HEK293 (cell line): ENCODE measurements around the gene EMP3.
A peak's percentile ranks its signal among the peaks of the same experiment; 100 is the strongest.

Experiments
- CTCF ChIA-PET: fragments of 350-600 bp; formaldehyde crosslinking; extraction: SDS; loops from one replicate; lab custom pipeline; 2021; ENCODE audit warnings: antibody characterized with exemption; lab: Yijun Ruan, JAX
- POLR2A ChIA-PET: fragments of 300-600 bp; formaldehyde crosslinking; extraction: SDS; loops from one replicate; lab custom pipeline; 2020; ENCODE audit warnings: antibody characterized with exemption, inconsistent platforms; lab: Yijun Ruan, JAX
- H3K27ac ChIP-seq: fragments of 200-500 bp; sonication (Bioruptor generic); 2 replicates; pipeline ENCODE4 v1.5.1; 2014; ENCODE audit warnings: low read depth, low read length, control low read depth, inconsistent platforms; ENCODE audit errors: extremely low read depth
- H3K36me3 ChIP-seq, 2 experiments: fragments of 200-500 bp in 1 of 2; sonication (Bioruptor generic) in 1 of 2; 1 replicate in 1 of 2; 2 replicates in 1 of 2; pipeline ENCODE4 v1.5.1; 2014 to 2017; ENCODE audit warnings: inconsistent platforms in 2 of 2, low read length in 2 of 2; ENCODE audit not compliant: control insufficient read depth in 2 of 2, insufficient read depth in 1 of 2
- H3K4me1 ChIP-seq: fragments of 200-500 bp; sonication (Bioruptor generic); 2 replicates; pipeline ENCODE4 v1.5.1; 2014; ENCODE audit warnings: mild to moderate bottlenecking, low read length, inconsistent platforms; ENCODE audit not compliant: control insufficient read depth, insufficient read depth
- H3K4me3 ChIP-seq: 2 replicates; pipeline ENCODE4 v1.5.1; 2011; ENCODE audit warnings: low read depth, mild to moderate bottlenecking, control low read depth, low read length, moderate library complexity
- H3K9me3 ChIP-seq: fragments of 200-500 bp; sonication (Bioruptor generic); 2 replicates; pipeline ENCODE4 v1.5.1; 2014; ENCODE audit warnings: low read depth, low read length, inconsistent platforms; ENCODE audit not compliant: control insufficient read depth, insufficient read depth
- GLI4 ChIP-seq: fragments of 450-650 bp; formaldehyde crosslinking; IDR thresholded peaks from 2 replicates; pipeline ENCODE4 v1.5.1; 2016; ENCODE audit warnings: missing biosample characterization, missing genetic modification characterization
- ZBTB17 ChIP-seq: fragments of 450-650 bp; formaldehyde crosslinking; IDR thresholded peaks from 2 replicates; pipeline ENCODE4 v1.5.1; 2016; ENCODE audit warnings: missing biosample characterization, missing genetic modification characterization
- ZBTB6 ChIP-seq: fragments of 450-650 bp; formaldehyde crosslinking; IDR thresholded peaks from 2 replicates; pipeline ENCODE4 v1.5.1; 2017; ENCODE audit warnings: missing biosample characterization, missing genetic modification characterization
- ZEB2 ChIP-seq: fragments of 450-650 bp; formaldehyde crosslinking; IDR thresholded peaks from 2 replicates; pipeline ENCODE4 v1.5.1; 2016; ENCODE audit warnings: missing biosample characterization, missing genetic modification characterization
- ZFP69B ChIP-seq: fragments of 450-650 bp; formaldehyde crosslinking; IDR thresholded peaks from 2 replicates; pipeline ENCODE4 v1.5.1; 2016; ENCODE audit warnings: missing biosample characterization, missing genetic modification characterization
- ZNF132 ChIP-seq: fragments of 450-650 bp; formaldehyde crosslinking; IDR thresholded peaks from 2 replicates; pipeline ENCODE4 v1.5.1; 2017; ENCODE audit warnings: missing biosample characterization, missing genetic modification characterization, borderline replicate concordance
- ZNF211 ChIP-seq: fragments of 450-650 bp; formaldehyde crosslinking; IDR thresholded peaks from 2 replicates; pipeline ENCODE4 v1.5.1; 2016; ENCODE audit warnings: low read depth, missing biosample characterization, missing genetic modification characterization
- ZNF223 ChIP-seq: fragments of 450-650 bp; formaldehyde crosslinking; IDR thresholded peaks from 2 replicates; pipeline ENCODE4 v1.5.1; 2016; ENCODE audit warnings: missing biosample characterization, missing genetic modification characterization
- ZNF24 ChIP-seq: fragments of 450-650 bp; formaldehyde crosslinking; IDR thresholded peaks from 2 replicates; pipeline ENCODE4 v1.5.1; 2016; ENCODE audit warnings: missing biosample characterization, missing genetic modification characterization
- ZNF248 ChIP-seq: fragments of 450-650 bp; formaldehyde crosslinking; IDR thresholded peaks from 2 replicates; pipeline ENCODE4 v1.5.1; 2017; ENCODE audit warnings: missing biosample characterization, missing genetic modification characterization
- ZNF266 ChIP-seq: fragments of 450-650 bp; formaldehyde crosslinking; IDR thresholded peaks from 2 replicates; pipeline ENCODE4 v1.5.1; 2016; ENCODE audit warnings: missing biosample characterization, missing genetic modification characterization, low read depth
- ZNF354C ChIP-seq: fragments of 450-650 bp; formaldehyde crosslinking; IDR thresholded peaks from 2 replicates; pipeline ENCODE4 v1.5.1; 2016; ENCODE audit warnings: missing biosample characterization, missing genetic modification characterization, low read depth, borderline replicate concordance
- ZNF366 ChIP-seq: fragments of 450-650 bp; formaldehyde crosslinking; conservative IDR thresholded peaks from 2 replicates; pipeline ENCODE4 v1.5.1; 2016; ENCODE audit warnings: missing biosample characterization, missing genetic modification characterization
- ZNF391 ChIP-seq: fragments of 450-650 bp; formaldehyde crosslinking; IDR thresholded peaks from 2 replicates; pipeline ENCODE4 v1.5.1; 2016; ENCODE audit warnings: low read depth, missing biosample characterization, missing genetic modification characterization, borderline replicate concordance
- ZNF433 ChIP-seq: fragments of 450-650 bp; formaldehyde crosslinking; IDR thresholded peaks from 2 replicates; pipeline ENCODE4 v1.5.1; 2016; ENCODE audit warnings: missing biosample characterization, missing genetic modification characterization, low read depth
- ZNF555 ChIP-seq: fragments of 450-650 bp; formaldehyde crosslinking; conservative IDR thresholded peaks from 2 replicates; pipeline ENCODE4 v1.5.1; 2017; ENCODE audit warnings: missing biosample characterization, mild to moderate bottlenecking, missing genetic modification characterization, inconsistent platforms
- ZNF621 ChIP-seq: fragments of 450-650 bp; formaldehyde crosslinking; IDR thresholded peaks from 2 replicates; pipeline ENCODE4 v1.5.1; 2017; ENCODE audit warnings: missing biosample characterization, missing genetic modification characterization
- ZNF658 ChIP-seq: fragments of 450-650 bp; formaldehyde crosslinking; IDR thresholded peaks from 2 replicates; pipeline ENCODE4; 2016; ENCODE audit warnings: missing biosample characterization, missing genetic modification characterization
- ZNF677 ChIP-seq: fragments of 450-650 bp; IDR thresholded peaks from 2 replicates; pipeline ENCODE4 v1.5.0; 2018; ENCODE audit warnings: missing biosample characterization, mild to moderate bottlenecking, missing genetic modification characterization, moderate library complexity
- ZNF707 ChIP-seq: fragments of 450-650 bp; formaldehyde crosslinking; IDR thresholded peaks from 2 replicates; pipeline ENCODE4 v1.5.1; 2016; ENCODE audit warnings: missing biosample characterization, missing genetic modification characterization
- TF ChIP-seq, protein P1 (sequence below): fragments of 450-650 bp; formaldehyde crosslinking; IDR thresholded peaks from 2 replicates; pipeline ENCODE4 v1.5.1; 2016; ENCODE audit warnings: missing biosample characterization, missing genetic modification characterization
- TF ChIP-seq, protein P2 (sequence below): fragments of 450-650 bp; formaldehyde crosslinking; optimal IDR thresholded peaks from 2 replicates; pipeline ENCODE3; 2016; ENCODE audit warnings: missing biosample characterization, mild to moderate bottlenecking, missing genetic modification characterization

The EMP3 gene

DNA sequence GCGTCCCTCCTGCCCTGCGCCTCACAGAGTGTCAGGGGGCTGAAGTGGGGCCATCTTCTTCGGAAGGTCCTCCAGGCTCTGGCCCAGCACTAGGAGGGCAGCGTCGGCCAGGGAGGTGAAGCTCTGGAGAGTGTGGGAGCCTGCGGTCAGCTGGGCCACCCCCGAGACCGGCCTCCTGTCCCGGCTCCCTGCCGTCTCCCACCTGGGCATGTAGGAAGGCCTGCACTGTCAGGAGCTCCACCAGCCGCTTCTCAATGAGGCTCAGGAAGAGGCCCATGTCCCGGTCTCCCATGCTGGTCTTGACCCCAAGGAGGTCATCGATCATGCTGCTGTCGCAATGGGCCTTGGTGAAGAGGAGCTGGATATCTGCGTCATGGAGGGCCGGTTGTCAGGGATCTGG is 27.4 kb upstream of the EMP3 start:
- Histone ChIP-seq H3K27ac (no peak overlapping the region), H3K4me1 (no peaks in the 10 kb centered on the region), H3K9me3 (no peaks in the 10 kb centered on the region), H3K4me3 (no peak overlapping the region), H3K36me3 (no peaks in the 10 kb centered on the region)
- CTCF ChIA-PET, result interaction anchor here (0.9 kb wide), 1 partner anchor 23 kb away, joined by 6 read pairs; no protein-coding TSS in a partner anchor
- TF ChIP-seq ZNF433 (tag by site-specific recombination), result no peak
- TF ChIP-seq ZNF707, result no peak
- TF ChIP-seq ZNF391 (tag by site-specific recombination), result no peak
- no peak for TF ChIP-seq ZNF677
- TF ChIP-seq ZNF555, result no peak
- TF ChIP-seq ZNF211 (tag by site-specific recombination), result no peak
- TF ChIP-seq, protein P1, sequence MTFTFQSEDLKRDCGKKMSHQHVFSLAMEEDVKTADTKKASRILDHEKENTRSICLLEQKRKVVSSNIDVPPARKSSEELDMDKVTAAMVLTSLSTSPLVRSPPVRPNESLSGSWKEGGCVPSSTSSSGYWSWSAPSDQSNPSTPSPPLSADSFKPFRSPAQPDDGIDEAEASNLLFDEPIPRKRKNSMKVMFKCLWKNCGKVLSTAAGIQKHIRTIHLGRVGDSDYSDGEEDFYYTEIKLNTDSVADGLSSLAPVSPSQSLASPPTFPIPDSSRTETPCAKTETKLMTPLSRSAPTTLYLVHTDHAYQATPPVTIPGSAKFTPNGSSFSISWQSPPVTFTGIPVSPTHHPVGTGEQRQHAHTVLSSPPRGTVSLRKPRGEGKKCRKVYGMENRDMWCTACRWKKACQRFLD (tag by site-specific recombination), result no peak
- no peak for TF ChIP-seq ZNF24
- no peak for TF ChIP-seq ZNF621
- no peak for TF ChIP-seq ZBTB6 (tag by site-specific recombination)
- TF ChIP-seq ZNF266, result no peak
- no peak for TF ChIP-seq ZNF658 (tag by site-specific recombination)
- TF ChIP-seq ZNF354C (tag by site-specific recombination), result no peak
- no peak for TF ChIP-seq ZNF132 (tag by site-specific recombination)
- TF ChIP-seq, protein P2, sequence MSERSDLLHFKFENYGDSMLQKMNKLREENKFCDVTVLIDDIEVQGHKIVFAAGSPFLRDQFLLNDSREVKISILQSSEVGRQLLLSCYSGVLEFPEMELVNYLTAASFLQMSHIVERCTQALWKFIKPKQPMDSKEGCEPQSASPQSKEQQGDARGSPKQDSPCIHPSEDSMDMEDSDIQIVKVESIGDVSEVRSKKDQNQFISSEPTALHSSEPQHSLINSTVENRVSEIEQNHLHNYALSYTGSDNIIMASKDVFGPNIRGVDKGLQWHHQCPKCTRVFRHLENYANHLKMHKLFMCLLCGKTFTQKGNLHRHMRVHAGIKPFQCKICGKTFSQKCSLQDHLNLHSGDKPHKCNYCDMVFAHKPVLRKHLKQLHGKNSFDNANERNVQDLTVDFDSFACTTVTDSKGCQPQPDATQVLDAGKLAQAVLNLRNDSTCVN (tag by site-specific recombination), result no peak
- TF ChIP-seq ZEB2, result no peak
- no peak for TF ChIP-seq ZFP69B (tag by site-specific recombination)
- no peak for TF ChIP-seq GLI4 (tag by site-specific recombination)
- no peak for TF ChIP-seq ZNF223
- TF ChIP-seq, all 188 proteins: peak for 0
- POLR2A ChIA-PET, result interaction anchor here (1.0 kb wide), 1 partner anchor 35 kb away, joined by 3 read pairs; no protein-coding TSS in a partner anchor

- POLR2A ChIA-PET, result no interaction called here
- H3K4me3 ChIP-seq, result no peak overlapping the region
- no peaks in the 10 kb centered on the region for H3K36me3 ChIP-seq
- no peak overlapping the region for H3K27ac ChIP-seq
- H3K9me3 ChIP-seq, result no peaks in the 10 kb centered on the region
- H3K4me1 ChIP-seq, result no peaks in the 10 kb centered on the region
- TF ChIP-seq ZNF248 (no peak), ZNF366 (tag by site-specific recombination) (peak; percentile 94), ZBTB17 (tag by site-specific recombination) (peak; percentile 68; the same call in 1 of the 2 replicates)
- CTCF ChIA-PET, result interaction anchor here (0.6 to 0.8 kb wide), 2 partner anchors 11 to 32 kb away, joined by 4 read pairs; no protein-coding TSS in a partner anchor
Measured at GRCh38 chr19:48301886-48302599, 23.3 kb upstream of the EMP3 start.
